Activated naive CD8-positive, alpha-beta T cell (primary cell): ENCODE results near the gene METTL6.
"Not testable (repeated sequence)": the region's sequence is repeated elsewhere in the genome, so short reads cannot be mapped to it uniquely, and the experiment has no call there.

Source experiments
- H3K27ac Mint-ChIP-seq: one replicate; pipeline ENCODE4 v1.8.0; 2021; ENCODE audit warnings: mixed read lengths
- H3K27me3 Mint-ChIP-seq: one replicate; pipeline ENCODE4 v1.8.0; 2021; ENCODE audit warnings: mixed read lengths
- H3K36me3 Mint-ChIP-seq: one replicate; pipeline ENCODE4 v1.8.0; 2021; ENCODE audit warnings: mixed read lengths
- H3K4me1 Mint-ChIP-seq: one replicate; pipeline ENCODE4 v1.8.0; 2021; ENCODE audit warnings: low read depth, mixed read lengths
- H3K4me3 Mint-ChIP-seq: one replicate; pipeline ENCODE4 v1.8.0; 2021; ENCODE audit warnings: mild to moderate bottlenecking, mixed read lengths
- H3K9me3 Mint-ChIP-seq: one replicate; pipeline ENCODE4 v1.8.0; 2021; ENCODE audit warnings: low read depth, mixed read lengths

Gene METTL6

DNA sequence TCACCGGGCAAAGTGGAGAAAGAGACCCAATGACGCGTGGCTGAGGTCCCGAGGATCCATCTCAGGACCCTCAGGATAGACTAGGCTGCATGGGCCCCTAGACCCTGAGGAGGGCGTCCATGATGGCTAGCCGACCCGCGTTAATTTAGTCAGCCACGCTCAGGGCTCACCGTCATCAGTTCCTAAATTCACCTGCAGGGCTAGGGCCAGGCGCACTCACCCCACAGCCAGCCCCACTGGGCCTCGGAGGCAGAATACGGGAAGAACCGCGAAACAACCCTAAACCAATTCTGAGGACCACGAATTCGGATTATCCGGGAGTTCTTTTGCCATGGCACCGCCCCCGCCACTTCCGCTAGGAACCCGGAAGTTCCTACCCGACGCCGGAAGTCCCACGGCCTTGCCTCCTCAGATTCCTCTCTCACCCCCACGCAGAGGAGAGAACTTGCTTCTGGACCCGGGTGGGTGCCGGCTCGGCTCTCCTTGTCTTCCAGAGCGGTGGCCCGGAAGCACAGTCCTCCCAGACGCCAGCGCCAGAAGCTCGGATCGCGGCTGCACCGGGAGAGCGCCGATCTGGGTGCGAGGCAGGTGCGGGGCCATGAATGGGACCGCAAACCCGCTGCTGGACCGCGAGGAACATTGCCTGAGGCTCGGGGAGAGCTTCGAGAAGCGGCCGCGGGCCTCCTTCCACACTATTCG lies at the start of gene METTL6, which contains the start of gene EAF1:
Gene METTL6 (minus strand): TSS at position 363 of the 699 bp plus-strand sequence. CDS start 1,033 bp downstream, outside the sequence.
Gene EAF1 (plus strand): TSS at position 417 of the 699 bp plus-strand sequence. CDS start 182 bp downstream, at position 599.
- H3K36me3 Mint-ChIP-seq, result peaks cover 3% of the 10 kb centered on the region

DNA sequence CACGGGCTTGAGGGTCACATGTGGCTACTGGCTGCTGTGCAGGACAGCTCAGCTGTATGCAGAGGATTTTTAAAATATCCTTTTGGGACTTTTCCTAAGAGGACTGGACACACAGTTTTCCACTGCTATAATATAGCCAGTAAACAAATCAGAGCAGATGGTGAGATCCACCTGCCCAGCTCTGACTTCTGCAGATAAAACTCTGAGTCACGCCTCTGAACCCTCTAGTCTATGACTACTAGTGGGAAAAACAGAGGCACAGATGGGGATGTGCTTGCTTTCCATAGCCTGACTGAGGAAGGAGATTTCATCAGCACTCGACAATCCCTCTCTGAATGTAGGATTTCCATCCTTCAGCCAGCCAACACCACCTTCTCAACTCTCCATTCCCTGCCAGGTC lies 49.0 kb upstream of the METTL6 start:
- Mint-ChIP-seq H3K27me3 (no peaks in the 10 kb centered on the region), H3K9me3 (no peaks in the 10 kb centered on the region), H3K4me1 (no peaks in the 10 kb centered on the region), H3K36me3 (peaks cover 2% of the 10 kb centered on the region), H3K4me3 (no peak overlapping the region), H3K27ac (no peak overlapping the region)

More for the DNA sequence above, at the start of gene METTL6, which contains the start of gene EAF1:
- no peaks in the 10 kb centered on the region for H3K27me3 Mint-ChIP-seq
- H3K4me1 Mint-ChIP-seq, result peaks cover 60% of the 10 kb centered on the region
- peak within 1 kb of the TSS; percentile 94 for H3K27ac Mint-ChIP-seq
- peak within 1 kb of the TSS; percentile 95 for H3K4me3 Mint-ChIP-seq
- H3K9me3 Mint-ChIP-seq, result no peaks in the 10 kb centered on the region

DNA sequence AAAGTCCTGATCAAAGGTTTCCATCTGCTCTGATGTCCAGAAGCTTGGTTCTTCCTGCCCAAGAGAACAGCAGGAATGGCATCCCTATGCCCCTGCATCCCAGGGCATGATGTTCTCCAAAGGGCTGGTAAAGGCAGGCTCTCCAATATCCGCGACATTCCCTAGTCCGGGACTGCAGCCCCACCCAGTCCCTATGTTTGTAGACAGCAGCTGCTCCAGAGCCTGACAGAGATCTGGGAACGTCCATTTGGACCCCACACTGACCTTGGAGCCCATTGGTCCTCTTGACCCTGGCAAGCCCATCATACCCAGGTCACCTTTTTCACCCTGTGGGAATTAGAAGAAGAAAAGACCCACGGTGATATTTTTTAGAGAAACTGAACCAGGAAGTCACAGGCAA lies 47.8 kb upstream of the METTL6 start:
- H3K27me3 Mint-ChIP-seq, result no peaks in the 10 kb centered on the region
- peaks cover 2% of the 10 kb centered on the region for H3K36me3 Mint-ChIP-seq
- H3K4me3 Mint-ChIP-seq, result no peak overlapping the region
- H3K27ac Mint-ChIP-seq, result no peak overlapping the region
- no peaks in the 10 kb centered on the region for H3K9me3 Mint-ChIP-seq
- H3K4me1 Mint-ChIP-seq, result no peaks in the 10 kb centered on the region

DNA sequence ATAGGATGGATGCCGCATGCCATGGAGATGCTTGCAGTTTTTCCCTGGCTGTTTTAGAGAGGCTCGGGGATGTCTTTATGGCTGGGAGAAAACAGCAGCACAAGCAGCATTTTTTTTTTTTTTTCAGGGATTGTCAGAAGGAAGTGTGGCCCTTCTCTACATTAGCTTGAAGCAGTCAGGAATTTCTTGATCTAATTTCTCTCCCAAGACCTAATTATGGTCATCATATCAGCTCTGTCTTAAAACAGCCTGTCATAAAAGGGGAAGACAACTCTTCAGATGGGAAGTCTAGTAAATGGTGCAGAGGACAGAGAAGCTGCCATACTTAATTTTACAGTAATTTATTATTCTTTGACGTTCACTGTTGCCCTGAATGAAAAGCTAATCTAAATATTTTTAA lies 44.5 kb upstream of the METTL6 start:
- Mint-ChIP-seq H3K4me1 (no peaks in the 10 kb centered on the region), H3K27ac (no peak overlapping the region), H3K36me3 (peaks cover 2% of the 10 kb centered on the region), H3K27me3 (no peaks in the 10 kb centered on the region), H3K9me3 (no peaks in the 10 kb centered on the region), H3K4me3 (no peak overlapping the region)

DNA sequence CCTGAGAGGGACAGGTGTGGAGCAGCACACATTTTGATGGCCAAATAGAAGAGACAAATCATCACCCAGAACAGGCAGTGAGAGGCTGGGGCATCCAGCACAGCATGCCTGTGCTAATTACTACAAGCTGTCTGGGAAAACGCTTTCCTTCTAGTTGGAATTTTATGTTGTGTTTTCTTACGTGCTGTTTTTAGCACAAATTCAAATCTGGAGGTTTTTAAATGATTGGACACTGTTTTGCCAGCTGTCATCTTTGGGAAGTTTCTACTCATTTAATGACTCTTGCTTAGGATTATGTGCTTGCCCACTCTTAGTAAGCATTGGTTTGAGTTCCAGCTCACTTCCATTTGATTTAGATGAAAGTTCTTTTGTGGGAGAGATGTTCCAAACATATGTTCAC lies 43.5 kb upstream of the METTL6 start:
- Mint-ChIP-seq H3K4me1 (no peaks in the 10 kb centered on the region), H3K27me3 (no peaks in the 10 kb centered on the region), H3K36me3 (peaks cover 2% of the 10 kb centered on the region), H3K4me3 (no peak overlapping the region), H3K9me3 (no peaks in the 10 kb centered on the region), H3K27ac (no peak overlapping the region)

DNA sequence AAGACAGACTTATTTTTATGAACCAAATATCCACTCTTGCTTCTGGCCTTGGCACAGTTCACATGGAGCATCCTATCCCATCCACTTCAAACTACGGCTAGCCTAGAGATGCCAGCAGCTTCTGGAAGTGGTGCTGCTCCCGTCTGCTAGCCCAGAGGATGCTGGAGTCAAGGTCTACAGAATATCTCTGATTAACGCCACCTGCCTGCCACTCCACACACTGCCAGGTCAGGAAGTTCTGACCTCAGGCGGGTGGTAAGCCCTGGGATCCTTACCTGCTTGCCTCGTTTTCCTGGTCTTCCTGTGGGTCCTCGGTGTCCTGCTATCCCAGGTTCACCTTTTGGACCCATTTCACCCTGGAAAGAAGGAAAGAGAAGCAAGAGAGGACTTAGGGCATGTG lies 42.9 kb upstream of the METTL6 start:
- Mint-ChIP-seq H3K36me3 (peaks cover 2% of the 10 kb centered on the region), H3K4me1 (no peaks in the 10 kb centered on the region), H3K27ac (no peak overlapping the region), H3K27me3 (no peaks in the 10 kb centered on the region), H3K4me3 (no peak overlapping the region), H3K9me3 (no peaks in the 10 kb centered on the region)

- Mint-ChIP-seq H3K27ac (no peak overlapping the region), H3K36me3 (no peaks in the 10 kb centered on the region), H3K27me3 (no peaks in the 10 kb centered on the region), H3K4me3 (no peak overlapping the region), H3K9me3 (no peaks in the 10 kb centered on the region), H3K4me1 (peaks cover 1% of the 10 kb centered on the region)
Observed at GRCh38 chr3:15467227-15468181, 40.2 kb upstream of the METTL6 start.

- Mint-ChIP-seq H3K27ac (no peak overlapping the region), H3K27me3 (no peaks in the 10 kb centered on the region), H3K9me3 (no peaks in the 10 kb centered on the region), H3K36me3 (no peaks in the 10 kb centered on the region), H3K4me3 (no peak overlapping the region), H3K4me1 (peaks cover 11% of the 10 kb centered on the region)
Observed at GRCh38 chr3:15465876-15466585, 38.7 kb upstream of the METTL6 start.

DNA sequence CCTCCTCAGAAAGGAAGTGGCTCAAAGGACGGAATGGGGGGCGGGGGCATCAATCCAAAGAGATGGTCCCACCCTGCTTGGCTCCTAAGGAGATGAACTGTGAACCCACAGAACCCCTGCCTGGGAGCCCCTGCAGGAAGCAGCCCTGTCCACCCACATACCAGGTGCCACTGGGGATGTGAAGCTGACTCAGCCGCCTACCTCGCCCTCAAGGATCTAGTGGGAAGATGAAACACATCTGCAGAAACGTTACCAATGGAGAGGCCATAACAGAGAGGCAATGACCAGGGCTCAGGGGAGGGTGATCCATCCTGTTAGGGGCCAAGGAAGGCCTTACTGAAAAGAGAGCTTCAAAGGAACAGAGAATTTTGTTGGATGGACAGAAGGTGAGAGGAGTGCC lies 35.1 kb upstream of the METTL6 start:
- H3K27ac Mint-ChIP-seq, result no peak overlapping the region
- peaks cover 4% of the 10 kb centered on the region for H3K9me3 Mint-ChIP-seq
- no peaks in the 10 kb centered on the region for H3K27me3 Mint-ChIP-seq
- H3K36me3 Mint-ChIP-seq, result peaks cover 4% of the 10 kb centered on the region
- no peak overlapping the region for H3K4me3 Mint-ChIP-seq
- peaks cover 18% of the 10 kb centered on the region for H3K4me1 Mint-ChIP-seq

DNA sequence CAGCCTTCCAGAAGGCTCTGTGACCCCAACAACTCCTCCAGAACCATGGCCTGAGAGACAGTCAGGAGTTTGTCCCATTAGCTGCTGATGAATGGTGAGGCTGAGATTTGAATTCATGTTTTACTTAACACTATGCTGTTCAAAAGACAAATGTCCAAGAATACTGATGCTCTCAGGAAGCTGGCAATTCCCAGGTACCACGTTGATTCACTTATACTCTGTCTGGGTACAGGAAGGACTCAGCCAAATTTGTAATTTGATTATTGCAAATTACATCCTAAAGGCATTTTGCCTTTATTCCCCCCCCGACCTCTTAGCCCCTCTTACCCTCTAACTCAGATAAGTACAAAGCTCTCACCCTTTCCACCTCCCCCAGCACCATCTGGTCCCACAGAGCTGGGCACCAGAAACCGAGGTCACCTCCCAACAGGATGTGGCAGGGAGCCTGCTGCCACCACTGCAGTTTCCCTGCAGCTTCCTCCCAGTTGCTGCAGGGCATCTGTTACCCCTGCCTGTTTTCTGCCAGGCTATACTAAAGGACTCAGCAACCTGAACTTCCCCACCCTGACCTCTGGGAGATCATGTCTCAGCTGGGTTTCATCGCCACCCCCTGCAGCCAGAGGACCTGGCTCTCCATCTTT lies 33.7 kb upstream of the METTL6 start:
- H3K4me1 Mint-ChIP-seq, result peaks cover 18% of the 10 kb centered on the region
- H3K27ac Mint-ChIP-seq, result no peak overlapping the region
- H3K36me3 Mint-ChIP-seq, result peaks cover 4% of the 10 kb centered on the region
- no peaks in the 10 kb centered on the region for H3K27me3 Mint-ChIP-seq
- no peak overlapping the region for H3K4me3 Mint-ChIP-seq
- peaks cover 4% of the 10 kb centered on the region for H3K9me3 Mint-ChIP-seq

DNA sequence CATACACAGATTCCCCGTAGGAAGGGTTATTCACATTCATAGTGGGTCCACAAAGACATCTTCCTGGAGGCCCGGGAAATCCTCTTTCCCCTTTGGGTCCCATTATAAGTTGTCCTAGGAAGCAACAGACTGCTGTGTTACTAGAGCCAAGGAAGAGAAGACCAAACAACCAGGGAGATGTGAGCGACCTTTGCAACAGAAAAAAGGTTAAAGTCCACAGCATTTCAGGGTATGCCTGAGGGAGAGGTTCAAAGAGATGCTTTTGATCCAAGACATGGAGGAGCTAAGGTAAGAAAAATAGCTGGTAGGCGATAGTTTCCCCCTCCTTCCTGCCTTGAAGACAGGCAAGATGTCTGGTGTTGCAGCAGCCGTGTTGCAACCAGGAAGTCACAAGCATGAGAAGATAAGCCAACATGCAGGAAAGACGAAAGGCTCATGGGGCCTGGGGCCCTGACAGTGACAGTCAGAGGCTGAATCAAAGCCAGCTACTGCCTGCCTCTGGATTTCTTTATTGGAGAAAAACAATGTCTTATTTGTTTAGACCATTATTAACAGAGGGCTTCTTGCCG lies 31.0 kb upstream of the METTL6 start:
- Mint-ChIP-seq H3K27me3 (no peaks in the 10 kb centered on the region), H3K4me1 (peaks cover 18% of the 10 kb centered on the region), H3K9me3 (peaks cover 4% of the 10 kb centered on the region), H3K27ac (no peak overlapping the region), H3K4me3 (no peak overlapping the region), H3K36me3 (peaks cover 5% of the 10 kb centered on the region)

DNA sequence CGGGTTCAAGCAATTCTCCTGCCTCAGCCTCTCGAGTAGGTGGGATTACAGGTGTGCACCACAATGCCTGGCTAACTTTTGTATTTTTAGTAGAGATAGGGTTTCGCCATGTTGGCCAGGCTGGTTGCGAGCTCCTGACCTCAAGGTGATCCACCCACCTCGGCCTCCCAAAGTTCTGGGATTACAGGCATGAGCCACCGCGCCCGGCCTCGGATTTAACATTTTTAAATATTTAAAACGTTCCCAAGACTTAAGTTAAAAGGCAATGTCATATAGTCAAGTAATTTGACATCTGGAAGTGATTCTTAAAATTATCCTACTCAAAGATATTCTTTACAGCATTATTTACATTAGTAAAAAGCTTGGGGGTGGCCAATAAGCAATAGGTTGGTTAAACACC lies 29.6 kb upstream of the METTL6 start:
- H3K4me3 Mint-ChIP-seq, H3K9me3 Mint-ChIP-seq, H3K27me3 Mint-ChIP-seq, H3K27ac Mint-ChIP-seq, H3K36me3 Mint-ChIP-seq: not testable (repeated sequence)
- peaks cover 13% of the 10 kb centered on the region for H3K4me1 Mint-ChIP-seq

- Mint-ChIP-seq H3K4me1 (peaks cover 10% of the 10 kb centered on the region), H3K27me3 (no peaks in the 10 kb centered on the region), H3K9me3 (peaks cover 4% of the 10 kb centered on the region), H3K4me3 (no peak overlapping the region), H3K36me3 (peaks cover 5% of the 10 kb centered on the region), H3K27ac (no peak overlapping the region)
Observed at GRCh38 chr3:15456321-15456720, 29.0 kb upstream of the METTL6 start.

- Mint-ChIP-seq H3K4me1 (peaks cover 4% of the 10 kb centered on the region), H3K27ac (no peak overlapping the region), H3K27me3 (no peaks in the 10 kb centered on the region)
Observed at GRCh38 chr3:15455756-15456155, 28.4 kb upstream of the METTL6 start.

More at GRCh38 chr3:15455756-15456155, 28.4 kb upstream of the METTL6 start:
- no peak overlapping the region for H3K4me3 Mint-ChIP-seq
- H3K36me3 Mint-ChIP-seq, result peaks cover 5% of the 10 kb centered on the region
- peaks cover 4% of the 10 kb centered on the region for H3K9me3 Mint-ChIP-seq
